GM18870 (cell line): ENCODE data around the gene DDX5.

Experiments
- ATAC-seq: cut with Tn5 transposase; IDR thresholded peaks from one replicate; pipeline ENCODE4 v1.9.1; 2021; ENCODE audit warnings: moderate library complexity; ENCODE audit not compliant: unreplicated experiment

The DDX5 gene

GRCh38 chr17:64448665-64449512 is 57.2 kb downstream of the DDX5 start, which contains the start of gene MILR1:
TSS of gene MILR1 (plus strand) at chr17:64449115. CDS start at chr17:64449169, 54 bp downstream.
- ATAC-seq: no peak
